Measurements from ENCODE around the gene NAP1L5.

The NAP1L5 gene

GRCh38 chr4:88722276-88722780 is 24.7 kb upstream of the NAP1L5 start:
- DNase-seq (ENCODE audit: low read depth in 2 of 2): no peak

- no peak for DNase-seq (ENCODE audit: low read depth in 2 of 2)
Measured at GRCh38 chr4:88720451-88721428, 23.1 kb upstream of the NAP1L5 start.

GRCh38 chr4:88719381-88719780 is 21.8 kb upstream of the NAP1L5 start:
- no peak for DNase-seq (ENCODE audit: low read depth in 2 of 2)

- DNase-seq (ENCODE audit: low read depth in 2 of 2): no peak
Measured at GRCh38 chr4:88718098-88718497, 20.5 kb upstream of the NAP1L5 start.

- DNase-seq (ENCODE audit: low read depth in 2 of 2): no peak
Measured at GRCh38 chr4:88713782-88714181, 16.2 kb upstream of the NAP1L5 start.

- no peak for DNase-seq (ENCODE audit: low read depth in 2 of 2)
Measured at GRCh38 chr4:88709989-88710388, 12.4 kb upstream of the NAP1L5 start.

- DNase-seq (ENCODE audit: low read depth in 2 of 2): no peak
Measured at GRCh38 chr4:88706574-88706973, 8.9 kb upstream of the NAP1L5 start.

GRCh38 chr4:88705805-88706492 is 8.3 kb upstream of the NAP1L5 start:
- DNase-seq (ENCODE audit: low read depth in 2 of 2): no peak

- DNase-seq (ENCODE audit: low read depth in 2 of 2): no peak
Measured at GRCh38 chr4:88705223-88705622, 7.6 kb upstream of the NAP1L5 start.

GRCh38 chr4:88702782-88703181 is 5.2 kb upstream of the NAP1L5 start:
- DNase-seq (ENCODE audit: low read depth in 2 of 2): no peak

GRCh38 chr4:88698519-88698918 is 890 bp upstream of the NAP1L5 start:
- no peak for DNase-seq (ENCODE audit: low read depth in 2 of 2)

GRCh38 chr4:88697141-88697540 is 488 bp downstream of the NAP1L5 start:
- DNase-seq (ENCODE audit: low read depth in 2 of 2): no peak

GRCh38 chr4:88696630-88697029 is 999 bp downstream of the NAP1L5 start:
- no peak for DNase-seq (ENCODE audit: low read depth in 2 of 2)

GRCh38 chr4:88693792-88694191 is 3.8 kb downstream of the NAP1L5 start:
- DNase-seq (ENCODE audit: low read depth in 2 of 2): no peak

- no peak for DNase-seq (ENCODE audit: low read depth in 2 of 2)
Measured at GRCh38 chr4:88690355-88690754, 7.3 kb downstream of the NAP1L5 start.

- DNase-seq (ENCODE audit: low read depth in 2 of 2): no peak
Measured at GRCh38 chr4:88681209-88681608, 16.4 kb downstream of the NAP1L5 start.

- no peak for DNase-seq (ENCODE audit: low read depth in 2 of 2)
Measured at GRCh38 chr4:88675543-88675942, 22.1 kb downstream of the NAP1L5 start.

- no peak for DNase-seq (ENCODE audit: low read depth in 2 of 2)
Measured at GRCh38 chr4:88674979-88675378, 22.6 kb downstream of the NAP1L5 start.

- DNase-seq (ENCODE audit: low read depth in 2 of 2): no peak
Measured at GRCh38 chr4:88674565-88674964, 23.1 kb downstream of the NAP1L5 start.

GRCh38 chr4:88673886-88674285 is 23.7 kb downstream of the NAP1L5 start:
- no peak for DNase-seq (ENCODE audit: low read depth in 2 of 2)

- DNase-seq (ENCODE audit: low read depth in 2 of 2): no peak
Measured at GRCh38 chr4:88672987-88673386, 24.6 kb downstream of the NAP1L5 start.

GRCh38 chr4:88661739-88662138 is 35.9 kb downstream of the NAP1L5 start:
- no peak for DNase-seq (ENCODE audit: low read depth in 2 of 2)
